ENCODE results near the gene KCNQ2.
"Not testable (repeated sequence)": the region's sequence is repeated elsewhere in the genome, so short reads cannot be mapped to it uniquely, and the experiment has no call there.

KCNQ2 gene

GRCh38 chr20:63490416-63490815 lies 18.0 kb upstream of the KCNQ2 start:
- DNase-seq (ENCODE audit: low read depth) = no peak

GRCh38 chr20:63488315-63489251 lies 16.1 kb upstream of the KCNQ2 start:
- DNase-seq (ENCODE audit: low read depth) = no peak

GRCh38 chr20:63487781-63488241 lies 15.4 kb upstream of the KCNQ2 start:
- DNase-seq (ENCODE audit: low read depth) = no peak

GRCh38 chr20:63487116-63487764 lies 14.8 kb upstream of the KCNQ2 start:
- DNase-seq (ENCODE audit: low read depth) = no peak

GRCh38 chr20:63486300-63486855 lies 13.9 kb upstream of the KCNQ2 start:
- DNase-seq (ENCODE audit: low read depth) = no peak

- DNase-seq (ENCODE audit: low read depth) = no peak
These were observed 12.4 kb upstream of the KCNQ2 start for GRCh38 chr20:63484651-63485403.

GRCh38 chr20:63484236-63484635 lies 11.8 kb upstream of the KCNQ2 start:
- DNase-seq (ENCODE audit: low read depth) = no peak

- DNase-seq (ENCODE audit: low read depth) = no peak
These were observed 11.4 kb upstream of the KCNQ2 start for GRCh38 chr20:63483834-63484233.

GRCh38 chr20:63482021-63482587 lies 9.6 kb upstream of the KCNQ2 start:
- no peak for DNase-seq (ENCODE audit: low read depth)

GRCh38 chr20:63481503-63481902 lies 9.0 kb upstream of the KCNQ2 start:
- DNase-seq (ENCODE audit: low read depth) = no peak

GRCh38 chr20:63479695-63480419 lies 7.4 kb upstream of the KCNQ2 start:
- not testable (repeated sequence) for DNase-seq (ENCODE audit: low read depth)

GRCh38 chr20:63478346-63479302 lies 6.2 kb upstream of the KCNQ2 start:
- no peak for DNase-seq (ENCODE audit: low read depth)

GRCh38 chr20:63477944-63478343 lies 5.5 kb upstream of the KCNQ2 start:
- no peak for DNase-seq (ENCODE audit: low read depth)

- no peak for DNase-seq (ENCODE audit: low read depth)
These were observed 4.7 kb upstream of the KCNQ2 start for GRCh38 chr20:63477061-63477616.

- DNase-seq (ENCODE audit: low read depth) = no peak
These were observed 2.8 kb upstream of the KCNQ2 start for GRCh38 chr20:63475209-63475608.

- DNase-seq (ENCODE audit: low read depth) = no peak
These were observed 1.3 kb upstream of the KCNQ2 start for GRCh38 chr20:63473555-63474449.

- no peak for DNase-seq (ENCODE audit: low read depth)
These were observed 471 bp upstream of the KCNQ2 start for GRCh38 chr20:63472862-63473390.

GRCh38 chr20:63471717-63471980 lies 806 bp downstream of the KCNQ2 start:
- no peak for DNase-seq (ENCODE audit: low read depth)

Data from stimulated activated CD8-positive, alpha-beta memory T cell treated with anti-CD3 and anti-CD28 coated beads, Interleukin-15, amount 100 ng/mL, for 1 hour (primary cell).